Lung microvascular endothelial cell (primary cell): Measurements from ENCODE around the gene MTA1. TPM values are rescaled to one million over a fixed set of nuclear protein-coding genes. Genes with fewer than 3 reads are reported as not detected.

Experiments used
- DNase-seq, 2 donors: peaks; one replicate each; pipeline versions ENCODE4 v3.0.0 to v3.0.0-alpha.2; 2010; ENCODE audit warnings: low read depth in 2 of 2
- total RNA-seq: library from RNA; depleted of rRNA; stranded (reverse); fragments of >200 nt; gene quantifications from 2 replicates; pipeline ENCODE4 v1.2.1, GENCODE V29; 2014

MTA1 gene
- total RNA-seq, 1 donor from 2014 or later, result 22.6 TPM

GRCh38 chr14:105422695-105423487 is 3.3 kb downstream of the MTA1 start:
- DNase-seq, result no peak

GRCh38 chr14:105423488-105424195 is 4.0 kb downstream of the MTA1 start:
- DNase-seq, result no peak

GRCh38 chr14:105424861-105425260 is 5.2 kb downstream of the MTA1 start:
- DNase-seq, result no peak

GRCh38 chr14:105425823-105426247 is 6.2 kb downstream of the MTA1 start:
- DNase-seq, result no peak

- no peak for DNase-seq
Measured at GRCh38 chr14:105426416-105427130, 6.9 kb downstream of the MTA1 start.

- no peak for DNase-seq
Measured at GRCh38 chr14:105427412-105427811, 7.8 kb downstream of the MTA1 start.

GRCh38 chr14:105427936-105428485 is 8.4 kb downstream of the MTA1 start:
- DNase-seq, result no peak

GRCh38 chr14:105430042-105430441 is 10.4 kb downstream of the MTA1 start:
- peak; percentile 69 to 90 for DNase-seq

- peak; percentile 79 to 85 for DNase-seq
Measured at GRCh38 chr14:105430565-105430964, 10.9 kb downstream of the MTA1 start.

- no peak for DNase-seq
Measured at GRCh38 chr14:105431256-105431655, 11.6 kb downstream of the MTA1 start.

- DNase-seq, result no peak
Measured at GRCh38 chr14:105432657-105433056, 13.0 kb downstream of the MTA1 start.

- DNase-seq, result no peak
Measured at GRCh38 chr14:105433161-105433605, 13.6 kb downstream of the MTA1 start.

GRCh38 chr14:105436402-105436801 is 16.8 kb downstream of the MTA1 start:
- DNase-seq, result no peak

GRCh38 chr14:105436891-105437722 is 17.5 kb downstream of the MTA1 start:
- no peak for DNase-seq

GRCh38 chr14:105437723-105438500 is 18.3 kb downstream of the MTA1 start:
- no peak for DNase-seq

- DNase-seq, result no peak
Measured at GRCh38 chr14:105439179-105439578, 19.6 kb downstream of the MTA1 start.

- DNase-seq, result peak; percentile 41 to 86
Measured at GRCh38 chr14:105439710-105440553, 20.3 kb downstream of the MTA1 start.

GRCh38 chr14:105440554-105440900 is 20.9 kb downstream of the MTA1 start:
- DNase-seq, result no peak

GRCh38 chr14:105440992-105441391 is 21.4 kb downstream of the MTA1 start:
- DNase-seq, result no peak
